Endothelial cell of umbilical vein (primary cell): ENCODE measurements around the gene IRF8. TPM values are rescaled to one million over a fixed set of nuclear protein-coding genes. Genes with fewer than 3 reads are reported as not detected.

ENCODE experiments used
- BruUV-seq: library from RNA; stranded (reverse); fragments of 400-500 nt; replicated peaks from 2 replicates; lab custom pipeline; 2021; lab: Mats Ljungman, UMichigan
- CTCF ChIA-PET: fragments of 300-600, 350-600 bp; sonication (Branson Sonifier 250); formaldehyde crosslinking; loops from one replicate; lab custom pipeline; 2021; ENCODE audit warnings: antibody characterized with exemption, inconsistent platforms; lab: Charles Lee
- POLR2A ChIA-PET: fragments of 300-600, 350-600 bp; sonication (Branson Sonifier 250); formaldehyde crosslinking; loops from one replicate; lab custom pipeline; 2021; ENCODE audit warnings: antibody characterized with exemption, inconsistent platforms; lab: Charles Lee
- DNase-seq: peaks from one replicate; pipeline ENCODE4 v3.0.0-alpha.2; 2011; ENCODE audit warnings: low read depth, low spot score
- FAIRE-seq: peaks from 2 replicates; lab custom pipeline; 2011; peaks lifted over from hg19 to GRCh38; lab: Jason Lieb, UNC
- H2AFZ ChIP-seq: 2 replicates; pipeline ENCODE4 v1.6.0; 2012; ENCODE audit warnings: low read depth, low read length, control low read depth, inconsistent platforms
- H3K27ac ChIP-seq: 2 replicates; pipeline ENCODE4 v1.5.1; 2011; ENCODE audit warnings: low read depth, mild to moderate bottlenecking, control low read depth, low read length, moderate library complexity; ENCODE audit not compliant: insufficient read depth
- H3K27me3 ChIP-seq, 2 experiments: 2 replicates each; pipeline versions ENCODE4 v1.6.0 to v1.6.1; 2011; ENCODE audit warnings: low read length in 2 of 2, mixed read lengths in 1 of 2; ENCODE audit not compliant: control insufficient read depth in 2 of 2, insufficient read depth in 2 of 2
- H3K36me3 ChIP-seq, 2 experiments: 2 replicates in 1 of 2; 3 replicates in 1 of 2; pipeline ENCODE4 v1.5.1; 2011; ENCODE audit warnings: low read length in 2 of 2, mild to moderate bottlenecking in 1 of 2, moderate library complexity in 1 of 2; ENCODE audit not compliant: control insufficient read depth in 2 of 2, insufficient read depth in 2 of 2; ENCODE audit errors: extremely low read depth in 1 of 2
- H3K4me1 ChIP-seq: 3 replicates; pipeline ENCODE4 v1.5.1; 2011; ENCODE audit warnings: mild to moderate bottlenecking, low read length; ENCODE audit not compliant: control insufficient read depth, insufficient read depth; ENCODE audit errors: extremely low read depth
- H3K4me2 ChIP-seq: 2 replicates; pipeline ENCODE4 v1.6.1; 2011; ENCODE audit warnings: low read length, control low read depth, mixed read lengths; ENCODE audit not compliant: insufficient read depth
- H3K4me3 ChIP-seq, 3 experiments: fragments of 200-600 bp in 1 of 3; sonication (generic), shearing (Covaris generic) in 1 of 3; replicated peaks in 1 of 3; 2 replicates each; pipeline ENCODE4 v1.5.1; 2011 to 2016; ENCODE audit warnings: control low read depth in 3 of 3, low read length in 3 of 3, mild to moderate bottlenecking in 2 of 3, inconsistent platforms in 1 of 3, low read depth in 1 of 3, moderate library complexity in 1 of 3; ENCODE audit not compliant: insufficient read depth in 1 of 3
- H3K79me2 ChIP-seq: 2 replicates; pipeline ENCODE4 v1.6.0; 2012; ENCODE audit warnings: low read length, inconsistent platforms; ENCODE audit not compliant: control insufficient read depth, insufficient read depth
- H3K9ac ChIP-seq: replicated peaks from 2 replicates; pipeline ENCODE3; 2011; ENCODE audit warnings: low read length, control low read depth; ENCODE audit not compliant: insufficient read depth; ENCODE audit errors: extremely low read depth
- H3K9me1 ChIP-seq: replicated peaks from 3 replicates; pipeline ENCODE4 v1.6.0; 2011; ENCODE audit warnings: mild to moderate bottlenecking, low read length; ENCODE audit not compliant: control insufficient read depth, insufficient read depth; ENCODE audit errors: extremely low read depth
- H3K9me3 ChIP-seq: replicated peaks from 2 replicates; pipeline ENCODE4 v1.5.1; 2012; ENCODE audit warnings: low read length, inconsistent platforms; ENCODE audit not compliant: control insufficient read depth, insufficient read depth
- H4K20me1 ChIP-seq: replicated peaks from 2 replicates; pipeline ENCODE3; 2011; ENCODE audit warnings: mild to moderate bottlenecking, low read length; ENCODE audit not compliant: control insufficient read depth, insufficient read depth; ENCODE audit errors: extremely low read depth
- CTCF ChIP-seq, 2 donors: IDR thresholded peaks; 1 replicate in 1 of 2; 2 replicates in 1 of 2; pipeline ENCODE4 v1.5.1; 2011; ENCODE audit warnings: low read length in 2 of 2, mild to moderate bottlenecking in 2 of 2, moderate library complexity in 2 of 2, control low read depth in 1 of 2, inconsistent platforms in 1 of 2, low read depth in 1 of 2; ENCODE audit not compliant: insufficient read depth in 1 of 2; ENCODE audit errors: extremely low read depth in 1 of 2
- EZH2 ChIP-seq: IDR thresholded peaks from 2 replicates; pipeline ENCODE4 v1.6.1; 2012; ENCODE audit warnings: borderline replicate concordance, low read depth, mild to moderate bottlenecking, moderate library complexity, low read length, inconsistent platforms; ENCODE audit not compliant: severe bottlenecking
- FOS ChIP-seq: IDR thresholded peaks from 2 replicates; pipeline ENCODE4 v1.6.1; 2011; ENCODE audit warnings: mild to moderate bottlenecking, low read length, moderate library complexity, borderline replicate concordance; ENCODE audit not compliant: insufficient read depth
- GATA2 ChIP-seq: IDR thresholded peaks from 2 replicates; pipeline ENCODE4 v1.7.0; 2011; ENCODE audit warnings: low read depth, mild to moderate bottlenecking, moderate library complexity, mixed read lengths, low read length; ENCODE audit not compliant: insufficient read length, insufficient read depth
- JUN ChIP-seq: IDR thresholded peaks from 2 replicates; pipeline ENCODE4 v1.6.1; 2011; ENCODE audit warnings: borderline replicate concordance, low read depth; ENCODE audit not compliant: insufficient read length, insufficient read depth
- MAX ChIP-seq: IDR thresholded peaks from 2 replicates; pipeline ENCODE4 v1.6.1; 2011; ENCODE audit not compliant: insufficient read depth, insufficient read length
- MYC ChIP-seq: IDR thresholded peaks from one replicate; pipeline ENCODE4 v1.6.1; 2011; ENCODE audit warnings: mild to moderate bottlenecking, low read depth, low read length
- POLR2A ChIP-seq: IDR thresholded peaks from 2 replicates; pipeline ENCODE4 v1.6.1; 2012; ENCODE audit warnings: low read depth, mild to moderate bottlenecking, control low read depth, low read length
- POLR2AphosphoS5 ChIP-seq: IDR thresholded peaks from 2 replicates; pipeline ENCODE4 v1.6.1; 2012; ENCODE audit warnings: low read depth, mild to moderate bottlenecking, control low read depth, low read length, moderate library complexity; ENCODE audit not compliant: insufficient read depth
- dilution Hi-C: fragments of 300-500 bp; cut with MboI; formaldehyde crosslinking; loops from one replicate; pipeline ENCODE4 v1.15.0; 2019; ENCODE audit warnings: low sequenced_read_pairs; ENCODE audit not compliant: extremely low pct_ligation_motif_present
- intact Hi-C: fragments of 100-400 bp; cut with micrococcal nuclease; formaldehyde crosslinking; loops from one replicate; pipeline ENCODE4 v1.10.0; 2022
- polyA plus RNA-seq, 4 experiments: library from polyadenylated mRNA; depleted of rRNA in 3 of 4; stranded (reverse) in 3 of 4; unstranded in 1 of 4; fragments of >200 nt; gene quantifications; 2 replicates each; pipeline versions ENCODE4 v1.2.1 to v1.2.3, GENCODE V29; 2011 to 2012; ENCODE audit warnings: missing spikeins in 1 of 4
- total RNA-seq: library from RNA; stranded (reverse); gene quantifications from 2 replicates; pipeline ENCODE4 v1.2.3, GENCODE V29; 2021

The IRF8 gene
- total and polyA plus RNA-seq, 2 donors (not counting 3 experiments of a cell fraction or from before 2014, with no cell fraction given), result not detected

- H3K4me1 ChIP-seq, result no peaks in the 10 kb centered on the region
- FAIRE-seq, result no peak
- BruUV-seq, result no TSS peak
- intact Hi-C loops (no loop called here), dilution Hi-C loops (no loop called here)
- DNase-seq, result no peak
- no peak for TF ChIP-seq FOS
- no peak for TF ChIP-seq EZH2
- no peak for TF ChIP-seq MYC
- TF ChIP-seq POLR2AphosphoS5, result no peak
- no peak for TF ChIP-seq MAX
- no peak for TF ChIP-seq POLR2A
- no peak for TF ChIP-seq CTCF (IDR thresholded peaks at IDR 0.05; ENCODE audit: extremely low read depth in 1 of 2, insufficient read depth in 1 of 2, low read depth in 1 of 2, low read length in 2 of 2)
- no peak for TF ChIP-seq GATA2
- no peak for TF ChIP-seq JUN
- no peak overlapping the region for H2AFZ ChIP-seq
- ChIA-PET CTCF (no interaction called here), POLR2A (no interaction called here)
- H3K9me1 ChIP-seq, result no peaks in the 10 kb centered on the region
- no peaks in the 10 kb centered on the region for H3K9me3 ChIP-seq
- no peak overlapping the region for H3K27ac ChIP-seq
- peaks cover 13 to 16% of the 10 kb centered on the region in 2 experiments for H3K27me3 ChIP-seq
- no peak overlapping the region for H3K9ac ChIP-seq
- no peak overlapping the region for H3K4me3 ChIP-seq
- H3K4me2 ChIP-seq, result no peak overlapping the region
- H4K20me1 ChIP-seq, result no peaks in the 10 kb centered on the region
- no peaks in the 10 kb centered on the region for H3K79me2 ChIP-seq
- H3K36me3 ChIP-seq, result no peaks in the 10 kb centered on the region
Observed at GRCh38 chr16:85868495-85868894, 30.5 kb upstream of the IRF8 start.
